ENCODE measurements around the gene ZFYVE16. TPM values are rescaled to one million over a fixed set of nuclear protein-coding genes. Genes with fewer than 3 reads are reported as not detected.
"Not testable (repeated sequence)": the region's sequence is repeated elsewhere in the genome, so short reads cannot be mapped to it uniquely, and the experiment has no call there.

ZFYVE16 gene
- total RNA-seq, 4 donors from 2014 or later, result 31.8 to 64.7 (median 45.2) TPM

DNA sequence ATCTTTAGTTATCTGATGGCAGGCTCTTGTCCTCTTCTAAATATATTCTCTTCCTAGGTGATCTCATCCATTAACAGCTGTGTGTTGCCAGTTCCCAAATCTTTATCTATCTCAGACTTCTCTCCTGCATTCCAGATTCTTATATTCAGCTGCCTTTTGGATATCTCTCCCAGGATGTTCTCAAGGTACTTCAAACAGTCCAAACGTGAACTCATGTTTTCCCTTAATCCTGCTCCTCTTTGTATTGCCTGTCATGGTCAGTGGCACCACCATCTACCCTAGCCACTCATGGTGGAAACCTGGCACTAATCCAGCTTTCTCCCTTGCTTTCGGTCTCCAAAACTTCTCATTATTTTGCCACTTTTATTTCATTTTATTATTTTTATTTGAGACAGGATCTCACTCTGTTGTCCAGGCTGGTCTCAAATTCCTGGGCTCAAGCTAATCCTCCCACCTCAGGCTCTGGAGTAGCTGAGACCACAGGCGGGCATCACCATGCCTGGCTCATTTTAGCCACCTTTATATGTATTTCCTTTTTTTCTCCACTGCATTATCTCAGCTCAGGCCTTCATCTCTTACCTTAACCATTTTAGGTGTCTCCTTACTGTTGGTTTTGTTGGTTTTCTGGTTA lies 3.8 kb downstream of the ZFYVE16 start:
- DNase-seq, result no peak
- no peak overlapping the region for H3K4me3 ChIP-seq (replicated peaks in 1 of 3)
- H3K36me3 ChIP-seq, result no peaks in the 10 kb centered on the region
- peaks cover 10 to 14% of the 10 kb centered on the region in 2 donors for H3K4me1 ChIP-seq
- WGBS, 2 donors, result 80 to 83% methylated on average over 3 of the region's 3 CpGs
- H3K27ac ChIP-seq, result no peak overlapping the region
- no peaks in the 10 kb centered on the region for H3K27me3 ChIP-seq
- intact Hi-C loops (cut with DNase I), result loop anchor here (5.0 kb wide), 1 partner anchor 246 kb away; no protein-coding TSS in a partner anchor
- no peaks in the 10 kb centered on the region for H3K9me3 ChIP-seq
- TF ChIP-seq POLR2A (IDR thresholded peaks at IDR 0.05), result no peak
- TF ChIP-seq, protein P1, sequence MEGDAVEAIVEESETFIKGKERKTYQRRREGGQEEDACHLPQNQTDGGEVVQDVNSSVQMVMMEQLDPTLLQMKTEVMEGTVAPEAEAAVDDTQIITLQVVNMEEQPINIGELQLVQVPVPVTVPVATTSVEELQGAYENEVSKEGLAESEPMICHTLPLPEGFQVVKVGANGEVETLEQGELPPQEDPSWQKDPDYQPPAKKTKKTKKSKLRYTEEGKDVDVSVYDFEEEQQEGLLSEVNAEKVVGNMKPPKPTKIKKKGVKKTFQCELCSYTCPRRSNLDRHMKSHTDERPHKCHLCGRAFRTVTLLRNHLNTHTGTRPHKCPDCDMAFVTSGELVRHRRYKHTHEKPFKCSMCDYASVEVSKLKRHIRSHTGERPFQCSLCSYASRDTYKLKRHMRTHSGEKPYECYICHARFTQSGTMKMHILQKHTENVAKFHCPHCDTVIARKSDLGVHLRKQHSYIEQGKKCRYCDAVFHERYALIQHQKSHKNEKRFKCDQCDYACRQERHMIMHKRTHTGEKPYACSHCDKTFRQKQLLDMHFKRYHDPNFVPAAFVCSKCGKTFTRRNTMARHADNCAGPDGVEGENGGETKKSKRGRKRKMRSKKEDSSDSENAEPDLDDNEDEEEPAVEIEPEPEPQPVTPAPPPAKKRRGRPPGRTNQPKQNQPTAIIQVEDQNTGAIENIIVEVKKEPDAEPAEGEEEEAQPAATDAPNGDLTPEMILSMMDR (IDR thresholded peaks at IDR 0.05), result no peak

DNA sequence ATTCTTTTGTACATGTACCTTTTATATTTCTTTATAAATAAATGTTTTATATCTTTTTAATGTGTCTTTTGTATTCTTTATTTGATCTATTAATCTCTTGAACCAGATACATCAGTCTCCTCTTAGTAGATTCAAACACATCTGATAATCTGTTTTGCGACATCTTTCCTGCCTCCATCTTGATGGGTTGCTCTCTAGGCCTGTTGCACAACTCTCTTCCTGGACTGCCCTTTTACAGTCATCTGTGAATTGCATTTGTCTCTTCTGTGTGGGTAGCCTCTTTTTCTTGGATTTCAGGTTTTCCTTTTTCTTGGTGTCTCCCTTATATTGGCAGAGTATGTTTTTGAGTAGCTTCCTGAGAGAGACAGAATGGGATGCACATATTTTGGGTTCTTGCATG lies 6.2 kb downstream of the ZFYVE16 start:
- Histone ChIP-seq H3K4me1 (peaks cover 2 to 6% of the 10 kb centered on the region in 2 donors), H3K27me3 (no peaks in the 10 kb centered on the region), H3K27ac (no peak overlapping the region), H3K4me3 (replicated peaks in 1 of 3) (no peak overlapping the region), H3K9me3 (no peaks in the 10 kb centered on the region), H3K36me3 (no peaks in the 10 kb centered on the region)
- no peak for DNase-seq
- no peak for TF ChIP-seq POLR2A (IDR thresholded peaks at IDR 0.05)
- TF ChIP-seq, protein P1 (IDR thresholded peaks at IDR 0.05), result no peak
- 96% methylated on average over 1 of the region's 1 CpG for WGBS, 2 donors
- intact Hi-C loops (cut with DNase I), result loop anchor here (5.0 kb wide), 1 partner anchor 243 kb away; no protein-coding TSS in a partner anchor

DNA sequence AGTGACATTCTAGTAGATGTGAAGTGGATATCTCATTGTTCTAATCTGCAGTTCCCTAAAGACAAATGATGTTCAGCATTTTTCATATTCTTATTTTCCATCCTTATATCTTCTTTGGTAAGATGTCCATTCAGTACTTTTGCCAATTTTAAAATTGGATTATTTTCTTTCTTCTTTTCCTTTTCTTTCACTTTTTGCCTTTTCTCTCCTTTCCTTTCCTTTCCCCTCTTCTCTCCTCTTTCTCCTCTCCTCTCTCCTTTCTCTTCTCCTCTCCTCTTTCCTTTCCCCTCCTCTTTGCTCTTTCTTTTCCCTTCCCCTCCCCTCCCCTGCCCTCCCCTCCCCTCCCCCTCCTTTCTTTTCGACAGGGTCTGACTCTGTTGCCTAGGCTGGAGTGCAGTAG lies 10.1 kb downstream of the ZFYVE16 start:
- Histone ChIP-seq H3K27me3 (no peaks in the 10 kb centered on the region), H3K4me1 (no peaks in the 10 kb centered on the region), H3K36me3 (no peaks in the 10 kb centered on the region), H3K9me3 (no peaks in the 10 kb centered on the region), H3K4me3 (replicated peaks in 1 of 3) (no peak overlapping the region), H3K27ac (no peak overlapping the region)
- 89 to 92% methylated on average over 1 of the region's 1 CpG for WGBS, 2 donors
- intact Hi-C loops (cut with DNase I), result no loop called here
- DNase-seq, result no peak
- no peak for TF ChIP-seq POLR2A (IDR thresholded peaks at IDR 0.05)
- TF ChIP-seq, protein P1 (IDR thresholded peaks at IDR 0.05), result no peak

DNA sequence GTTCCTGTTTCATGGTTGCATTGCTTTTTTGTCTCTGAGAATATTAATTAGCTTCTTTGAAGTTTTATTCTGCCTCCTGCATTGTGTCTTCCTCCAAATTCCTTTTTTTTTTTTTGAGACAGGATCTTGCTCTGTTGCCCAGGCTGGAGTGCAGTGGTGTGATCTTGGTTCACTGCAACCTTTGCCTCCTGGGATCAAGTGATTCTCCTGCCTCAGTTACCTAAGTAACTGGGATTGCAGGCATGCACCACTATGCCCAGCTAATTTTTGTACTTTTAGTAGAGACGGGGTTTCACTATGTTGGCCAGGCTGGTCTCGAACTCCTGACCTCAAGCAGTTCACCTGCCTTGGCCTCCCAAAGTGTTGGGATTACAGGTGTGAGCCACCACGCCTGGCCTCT lies 16.5 kb downstream of the ZFYVE16 start:
- DNase-seq; H3K36me3 ChIP-seq; intact Hi-C loops (cut with DNase I); H3K27me3 ChIP-seq; H3K4me3 ChIP-seq (replicated peaks in 1 of 3); H3K4me1 ChIP-seq; H3K9me3 ChIP-seq; H3K27ac ChIP-seq: not testable (repeated sequence)
- WGBS, 2 donors, result 96 to 100% methylated on average over 3 of the region's 3 CpGs

DNA sequence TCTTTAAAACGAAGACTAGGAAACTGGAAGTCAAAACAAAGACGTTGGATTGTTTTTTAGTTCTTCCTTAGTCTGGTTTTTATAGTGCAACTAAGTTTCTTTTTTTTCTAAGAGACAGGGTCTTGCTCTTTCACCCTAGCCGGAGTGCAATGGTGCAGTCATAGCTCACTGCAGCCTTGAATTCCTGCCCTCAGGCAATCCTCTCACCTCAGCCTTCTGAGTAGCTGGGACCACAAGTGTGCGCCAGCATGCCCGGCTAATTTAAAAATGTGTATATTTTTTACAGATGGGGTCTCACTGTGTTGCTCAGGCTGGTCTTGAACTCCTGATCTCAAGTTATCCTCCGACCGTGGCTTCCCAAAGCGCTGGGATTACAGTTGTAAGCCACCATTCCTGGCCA lies 27.6 kb downstream of the ZFYVE16 start:
- WGBS, 2 donors, result 90 to 95% methylated on average over 8 of the region's 8 CpGs
- peaks cover 0 to 4% of the 10 kb centered on the region in 2 donors for H3K36me3 ChIP-seq
- H3K27ac ChIP-seq, result no peak overlapping the region
- intact Hi-C loops (cut with DNase I), result no loop called here
- TF ChIP-seq POLR2A (IDR thresholded peaks at IDR 0.05), result no peak
- TF ChIP-seq, protein P1 (IDR thresholded peaks at IDR 0.05), result no peak
- no peaks in the 10 kb centered on the region for H3K9me3 ChIP-seq
- H3K4me3 ChIP-seq (replicated peaks in 1 of 3), result no peak overlapping the region
- no peaks in the 10 kb centered on the region for H3K27me3 ChIP-seq
- DNase-seq, result no peak
- no peaks in the 10 kb centered on the region for H3K4me1 ChIP-seq

Data from thyroid gland (tissue), 4 donors.